ENCODE measurements around the gene NCR2. TPM values are rescaled to one million over a fixed set of nuclear protein-coding genes. Genes with fewer than 3 reads are reported as not detected.

NCR2 gene
- total RNA-seq, 2 experiments from 2014 or later: not detected

GRCh38 chr6:41379306-41379705, 43.9 kb downstream of the NCR2 start:
- Histone ChIP-seq H3K4me1 (ENCODE audit: insufficient read depth, low read length, poor library complexity, severe bottlenecking) (no peaks in the 10 kb centered on the region), H3K4me2 (ENCODE audit: low read length) (no peak overlapping the region), H2AFZ (ENCODE audit: low read length) (no peak overlapping the region), H3K79me2 (ENCODE audit: insufficient read depth, low read depth, low read length) (no peaks in the 10 kb centered on the region), H3K9me3 (ENCODE audit: low read length) (no peaks in the 10 kb centered on the region), H3K4me3 (ENCODE audit: low read depth, low read length, poor library complexity, severe bottlenecking) (no peak overlapping the region), H3K9me2 (ENCODE audit: insufficient read depth, low read length) (no peaks in the 10 kb centered on the region), H3K36me3 (ENCODE audit: insufficient read depth, low read length) (no peaks in the 10 kb centered on the region), H3K27ac (ENCODE audit: low read depth, low read length, poor library complexity, severe bottlenecking) (no peak overlapping the region), H4K20me1 (ENCODE audit: insufficient read depth, low read length) (no peaks in the 10 kb centered on the region)
- POLR2A ChIA-PET: no interaction called here
- intact Hi-C loops (cut with micrococcal nuclease; ENCODE audit: unreplicated experiment): no loop called here
- TF ChIP-seq, protein P1, sequence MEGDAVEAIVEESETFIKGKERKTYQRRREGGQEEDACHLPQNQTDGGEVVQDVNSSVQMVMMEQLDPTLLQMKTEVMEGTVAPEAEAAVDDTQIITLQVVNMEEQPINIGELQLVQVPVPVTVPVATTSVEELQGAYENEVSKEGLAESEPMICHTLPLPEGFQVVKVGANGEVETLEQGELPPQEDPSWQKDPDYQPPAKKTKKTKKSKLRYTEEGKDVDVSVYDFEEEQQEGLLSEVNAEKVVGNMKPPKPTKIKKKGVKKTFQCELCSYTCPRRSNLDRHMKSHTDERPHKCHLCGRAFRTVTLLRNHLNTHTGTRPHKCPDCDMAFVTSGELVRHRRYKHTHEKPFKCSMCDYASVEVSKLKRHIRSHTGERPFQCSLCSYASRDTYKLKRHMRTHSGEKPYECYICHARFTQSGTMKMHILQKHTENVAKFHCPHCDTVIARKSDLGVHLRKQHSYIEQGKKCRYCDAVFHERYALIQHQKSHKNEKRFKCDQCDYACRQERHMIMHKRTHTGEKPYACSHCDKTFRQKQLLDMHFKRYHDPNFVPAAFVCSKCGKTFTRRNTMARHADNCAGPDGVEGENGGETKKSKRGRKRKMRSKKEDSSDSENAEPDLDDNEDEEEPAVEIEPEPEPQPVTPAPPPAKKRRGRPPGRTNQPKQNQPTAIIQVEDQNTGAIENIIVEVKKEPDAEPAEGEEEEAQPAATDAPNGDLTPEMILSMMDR (conservative IDR thresholded peaks at IDR 0.05; ENCODE audit: low read length): no peak
- no peak for TF ChIP-seq EZH2phosphoT487 (IDR thresholded peaks at IDR 0.05; ENCODE audit: borderline replicate concordance, low read depth, low read length)
- no TSS peak for BruUV-seq (replicated peaks)
- CTCF ChIA-PET (ENCODE audit: unreplicated experiment): no interaction called here
- DNase-seq (ENCODE audit: low spot score): no peak

GRCh38 chr6:41386594-41386993, 51.2 kb downstream of the NCR2 start:
- Histone ChIP-seq H3K79me2 (ENCODE audit: insufficient read depth, low read depth, low read length) (no peaks in the 10 kb centered on the region), H4K20me1 (ENCODE audit: insufficient read depth, low read length) (no peaks in the 10 kb centered on the region), H3K9me3 (ENCODE audit: low read length) (no peaks in the 10 kb centered on the region), H2AFZ (ENCODE audit: low read length) (no peak overlapping the region), H3K4me1 (ENCODE audit: insufficient read depth, low read length, poor library complexity, severe bottlenecking) (no peaks in the 10 kb centered on the region), H3K4me3 (ENCODE audit: low read depth, low read length, poor library complexity, severe bottlenecking) (no peak overlapping the region), H3K27ac (ENCODE audit: low read depth, low read length, poor library complexity, severe bottlenecking) (no peak overlapping the region), H3K4me2 (ENCODE audit: low read length) (no peak overlapping the region), H3K36me3 (ENCODE audit: insufficient read depth, low read length) (no peaks in the 10 kb centered on the region), H3K9me2 (ENCODE audit: insufficient read depth, low read length) (no peaks in the 10 kb centered on the region)
- TF ChIP-seq EZH2phosphoT487 (IDR thresholded peaks at IDR 0.05; ENCODE audit: borderline replicate concordance, low read depth, low read length): no peak
- TF ChIP-seq, protein P1 (conservative IDR thresholded peaks at IDR 0.05; ENCODE audit: low read length): no peak
- no TSS peak for BruUV-seq (replicated peaks)
- ChIA-PET POLR2A (no interaction called here), CTCF (ENCODE audit: unreplicated experiment) (no interaction called here)
- intact Hi-C loops (cut with micrococcal nuclease; ENCODE audit: unreplicated experiment): no loop called here
- DNase-seq (ENCODE audit: low spot score): no peak

GRCh38 chr6:41392246-41392645, 56.8 kb downstream of the NCR2 start:
- CTCF ChIA-PET (ENCODE audit: unreplicated experiment): no interaction called here
- Histone ChIP-seq H3K9me3 (ENCODE audit: low read length) (0 out of 2 replicates have a peak, but pooled peaks cover 12% of the 10 kb centered on the region), H3K27ac (ENCODE audit: low read depth, low read length, poor library complexity, severe bottlenecking) (no peak overlapping the region), H3K36me3 (ENCODE audit: insufficient read depth, low read length) (no peaks in the 10 kb centered on the region), H3K4me3 (ENCODE audit: low read depth, low read length, poor library complexity, severe bottlenecking) (no peak overlapping the region), H3K4me1 (ENCODE audit: insufficient read depth, low read length, poor library complexity, severe bottlenecking) (no peaks in the 10 kb centered on the region), H3K79me2 (ENCODE audit: insufficient read depth, low read depth, low read length) (no peaks in the 10 kb centered on the region), H3K4me2 (ENCODE audit: low read length) (no peak overlapping the region), H4K20me1 (ENCODE audit: insufficient read depth, low read length) (no peaks in the 10 kb centered on the region), H2AFZ (ENCODE audit: low read length) (no peak overlapping the region), H3K9me2 (ENCODE audit: insufficient read depth, low read length) (no peaks in the 10 kb centered on the region)
- intact Hi-C loops (cut with micrococcal nuclease; ENCODE audit: unreplicated experiment): no loop called here
- TF ChIP-seq, protein P1 (conservative IDR thresholded peaks at IDR 0.05; ENCODE audit: low read length): no peak
- no peak for TF ChIP-seq EZH2phosphoT487 (IDR thresholded peaks at IDR 0.05; ENCODE audit: borderline replicate concordance, low read depth, low read length)
- no peak for DNase-seq (ENCODE audit: low spot score)
- POLR2A ChIA-PET: no interaction called here
- BruUV-seq (replicated peaks): no TSS peak

Data from OCI-LY7 (cell line).